Ectodermal cell (in vitro differentiated cells): Measurements from ENCODE around the gene KDM1B. TPM values are rescaled to one million over a fixed set of nuclear protein-coding genes. Genes with fewer than 3 reads are reported as not detected.

Source experiments
- H3K27ac ChIP-seq: 2 replicates; pipeline ENCODE4 v1.7.0; 2013; ENCODE audit warnings: mild to moderate bottlenecking, low read depth, low read length; ENCODE audit not compliant: insufficient read depth, poor library complexity, severe bottlenecking
- H3K27me3 ChIP-seq: 2 replicates; pipeline ENCODE4 v1.7.0; 2013; ENCODE audit warnings: mild to moderate bottlenecking, low read length; ENCODE audit not compliant: insufficient read depth, control insufficient read depth, poor library complexity, severe bottlenecking
- H3K36me3 ChIP-seq: one replicate; pipeline ENCODE4 v1.7.0; 2013; ENCODE audit warnings: low read length; ENCODE audit not compliant: control insufficient read depth, insufficient read depth
- H3K4me1 ChIP-seq: one replicate; pipeline ENCODE4 v1.7.0; 2013; ENCODE audit warnings: low read length; ENCODE audit not compliant: control insufficient read depth, insufficient read depth
- H3K4me3 ChIP-seq: 2 replicates; pipeline ENCODE4 v1.7.0; 2013; ENCODE audit warnings: low read depth, low read length, control low read depth; ENCODE audit not compliant: insufficient read depth
- H3K9me3 ChIP-seq: 2 replicates; pipeline ENCODE4 v1.7.0; 2013; ENCODE audit warnings: mild to moderate bottlenecking, low read length, moderate library complexity; ENCODE audit not compliant: control insufficient read depth
- WGBS, 2 experiments: methylation state at CpG; one replicate each; pipeline ENCODE4 v1.1.7; 2013; ENCODE audit warnings: missing lambda C conversion rate in 2 of 2; 5-methylcytosine and 5-hydroxymethylcytosine counted together
- polyA plus RNA-seq, 4 experiments: library from polyadenylated mRNA; stranded (reverse); fragments of 50-300 nt; gene quantifications; one replicate each; pipeline ENCODE4 v1.2.3, GENCODE V29; 2013

Gene KDM1B
- polyA plus RNA-seq (2013, experiment 1 of 4), result 14.1 TPM
- polyA plus RNA-seq (2013, experiment 2 of 4), result 9.9 TPM
- polyA plus RNA-seq (2013, experiment 3 of 4), result 11.7 TPM
- polyA plus RNA-seq (2013, experiment 4 of 4), result 13.1 TPM

GRCh38 chr6:18155150-18155863, at the start of gene KDM1B:
Gene KDM1B, plus strand, starts transcription at chr6:18155422. Its CDS starts 4,474 bp downstream, at chr6:18159896.
- no peaks in the 10 kb centered on the region for H3K4me1 ChIP-seq
- peaks cover 8% of the 10 kb centered on the region for H3K36me3 ChIP-seq
- no peaks in the 10 kb centered on the region for H3K9me3 ChIP-seq
- H3K27me3 ChIP-seq, result no peaks in the 10 kb centered on the region
- H3K27ac ChIP-seq, result no peak within 1 kb of the TSS
- WGBS, 2 experiments, result 0% methylated on average over 83 to 87 of the region's 87 CpGs
- H3K4me3 ChIP-seq, result peak within 1 kb of the TSS; percentile 97

DNA sequence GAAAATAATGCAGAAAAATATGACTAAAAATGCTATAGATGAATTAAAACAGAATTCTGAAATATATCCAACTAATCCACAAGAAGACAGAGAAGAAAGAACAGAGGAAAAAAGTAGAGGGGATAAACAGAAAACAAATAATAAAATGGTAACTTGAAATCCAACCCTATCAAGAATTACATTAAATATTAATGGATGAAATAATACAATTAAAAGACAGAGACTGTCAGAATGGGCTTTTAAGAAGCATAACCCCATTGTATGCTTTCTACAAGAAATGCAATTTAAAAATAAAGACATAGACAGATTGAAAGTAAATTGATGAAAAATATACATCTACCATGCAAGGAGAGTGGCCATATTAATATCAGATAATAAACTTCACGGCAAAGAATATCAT, 48.2 kb upstream of the KDM1B start:
- Histone ChIP-seq H3K4me1 (no peaks in the 10 kb centered on the region), H3K36me3 (no peaks in the 10 kb centered on the region), H3K4me3 (no peak overlapping the region), H3K27me3 (no peaks in the 10 kb centered on the region), H3K9me3 (no peaks in the 10 kb centered on the region), H3K27ac (no peak overlapping the region)
- WGBS, 2 experiments, result 67 to 88% methylated on average over 1 of the region's 1 CpG

DNA sequence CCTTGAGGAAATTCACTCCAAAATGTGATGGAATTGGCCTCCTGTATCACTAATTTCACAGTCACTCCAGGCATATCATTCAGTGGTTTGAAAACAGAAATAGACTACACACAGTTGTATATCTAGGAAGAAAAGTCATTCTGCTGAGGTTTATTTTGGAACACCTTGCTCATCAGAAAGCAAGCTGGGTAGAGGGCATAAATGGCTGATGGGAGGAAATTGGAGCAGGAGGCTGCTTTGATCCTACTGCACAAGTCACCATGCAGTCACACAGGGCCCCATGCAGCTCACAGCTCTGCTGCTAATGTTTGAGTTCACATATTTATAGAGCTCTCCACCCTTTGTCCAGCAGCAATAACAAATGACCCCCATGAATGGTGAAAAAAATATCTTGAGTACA, 45.1 kb upstream of the KDM1B start:
- no peaks in the 10 kb centered on the region for H3K4me1 ChIP-seq
- H3K9me3 ChIP-seq, result no peaks in the 10 kb centered on the region
- H3K27ac ChIP-seq, result no peak overlapping the region
- no peaks in the 10 kb centered on the region for H3K36me3 ChIP-seq
- no peaks in the 10 kb centered on the region for H3K27me3 ChIP-seq
- no peak overlapping the region for H3K4me3 ChIP-seq

DNA sequence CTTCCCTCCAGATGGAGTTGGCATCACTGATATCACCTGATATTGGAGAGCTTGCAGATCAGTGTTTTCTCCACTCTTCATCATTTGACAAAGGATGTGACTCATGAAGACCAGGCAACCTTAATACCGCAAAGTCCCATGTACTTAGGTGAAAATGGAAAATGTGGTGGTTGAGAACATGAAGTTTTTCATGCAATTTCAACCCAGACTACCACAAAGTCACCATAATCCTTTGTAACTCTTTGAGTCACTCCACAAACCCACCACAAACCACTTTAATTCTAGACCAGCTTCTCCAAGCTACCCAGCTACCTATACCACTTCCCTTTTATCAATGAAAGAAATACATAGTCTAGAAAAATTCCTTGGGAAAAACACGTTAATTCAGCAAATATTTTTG, 39.9 kb upstream of the KDM1B start:
- 84 to 89% methylated on average over 1 to 2 of the region's 2 CpGs for WGBS, 2 experiments
- Histone ChIP-seq H3K4me1 (no peaks in the 10 kb centered on the region), H3K9me3 (no peaks in the 10 kb centered on the region), H3K4me3 (no peak overlapping the region), H3K27ac (no peak overlapping the region), H3K36me3 (no peaks in the 10 kb centered on the region), H3K27me3 (peaks cover under 1% of the 10 kb centered on the region)

- Histone ChIP-seq H3K4me1 (no peaks in the 10 kb centered on the region), H3K9me3 (no peaks in the 10 kb centered on the region), H3K27me3 (peaks cover 17% of the 10 kb centered on the region), H3K36me3 (no peaks in the 10 kb centered on the region), H3K27ac (no peak overlapping the region), H3K4me3 (no peak overlapping the region)
- WGBS, 2 experiments, result 91 to 92% methylated on average over 5 of the region's 5 CpGs
These were observed 38.1 kb upstream of the KDM1B start for GRCh38 chr6:18117136-18117535.

DNA sequence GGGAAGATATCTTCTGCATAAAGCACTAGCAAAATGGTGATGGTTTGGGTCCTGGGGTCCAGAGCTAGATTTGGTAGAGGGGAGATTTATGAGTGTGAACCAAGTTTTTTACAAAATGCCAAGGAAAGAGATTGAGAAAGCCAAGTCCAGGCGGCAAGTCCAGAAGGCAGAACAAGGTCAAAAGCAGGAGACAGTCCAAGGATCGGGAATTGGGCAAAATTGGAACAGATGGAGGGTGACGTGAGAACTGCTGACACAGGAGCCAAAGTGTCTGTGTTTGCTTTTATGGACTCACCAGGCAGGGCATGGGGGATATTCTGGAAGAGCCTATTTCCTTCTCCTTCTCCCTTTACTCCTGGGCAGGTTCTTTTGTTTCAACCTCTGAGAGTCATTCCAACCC, 36.9 kb upstream of the KDM1B start:
- Histone ChIP-seq H3K4me3 (no peak overlapping the region), H3K27me3 (peaks cover 25% of the 10 kb centered on the region), H3K36me3 (no peaks in the 10 kb centered on the region), H3K9me3 (no peaks in the 10 kb centered on the region), H3K4me1 (no peaks in the 10 kb centered on the region), H3K27ac (no peak overlapping the region)
- WGBS, 2 experiments, result 84 to 89% methylated on average over 3 of the region's 3 CpGs

DNA sequence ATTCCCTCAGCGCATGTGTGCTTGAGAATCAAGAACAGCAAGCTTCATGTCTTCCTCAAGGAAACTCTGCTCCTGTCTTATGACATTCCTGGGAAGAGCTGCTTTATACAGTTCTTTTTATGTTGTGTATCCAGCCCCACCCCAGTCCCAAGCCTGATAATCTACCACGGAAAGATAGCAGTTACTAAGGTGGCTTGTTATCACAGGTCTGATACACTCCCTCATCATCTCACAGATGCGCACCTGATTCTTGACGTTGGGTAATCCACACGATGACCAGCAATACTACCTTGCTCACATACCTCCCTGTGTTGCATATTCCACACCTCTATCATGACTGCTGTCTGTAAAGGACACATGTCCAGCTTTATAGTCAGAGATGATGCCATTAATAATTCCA, 36.0 kb upstream of the KDM1B start:
- H3K4me3 ChIP-seq, result no peak overlapping the region
- no peaks in the 10 kb centered on the region for H3K36me3 ChIP-seq
- H3K27me3 ChIP-seq, result peaks cover 25% of the 10 kb centered on the region
- no peak overlapping the region for H3K27ac ChIP-seq
- no peaks in the 10 kb centered on the region for H3K9me3 ChIP-seq
- 82 to 83% methylated on average over 5 of the region's 5 CpGs for WGBS, 2 experiments
- no peaks in the 10 kb centered on the region for H3K4me1 ChIP-seq

DNA sequence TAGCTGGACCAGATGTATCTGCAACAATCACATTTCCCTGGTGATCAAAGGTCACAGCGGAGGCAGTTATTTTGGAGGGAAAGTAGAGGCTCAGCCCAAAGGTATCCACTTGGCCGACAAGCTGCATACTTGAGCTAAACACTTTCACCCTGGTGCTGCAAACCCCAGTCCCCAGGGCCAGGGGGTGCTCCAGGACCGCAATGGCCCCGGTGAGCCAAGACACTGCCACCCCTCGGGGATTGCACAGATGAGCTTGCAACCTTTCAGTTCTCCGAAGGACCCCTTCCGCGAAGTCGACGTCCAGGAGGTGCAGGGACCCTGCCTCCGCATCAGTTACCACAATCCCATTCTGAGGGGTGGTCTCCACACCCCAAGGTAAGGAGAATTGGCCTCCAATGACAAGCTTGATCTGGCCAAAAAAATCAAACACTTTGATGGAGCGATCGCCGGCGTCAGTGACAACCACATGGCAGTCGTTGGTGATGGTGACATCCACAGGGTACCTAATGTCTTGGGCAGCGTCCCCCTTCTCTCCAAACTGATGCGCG, 33.6 kb upstream of the KDM1B start:
- WGBS, 2 experiments, result 90 to 91% methylated on average over 19 of the region's 19 CpGs
- Histone ChIP-seq H3K36me3 (no peaks in the 10 kb centered on the region), H3K4me3 (no peak overlapping the region)

DNA sequence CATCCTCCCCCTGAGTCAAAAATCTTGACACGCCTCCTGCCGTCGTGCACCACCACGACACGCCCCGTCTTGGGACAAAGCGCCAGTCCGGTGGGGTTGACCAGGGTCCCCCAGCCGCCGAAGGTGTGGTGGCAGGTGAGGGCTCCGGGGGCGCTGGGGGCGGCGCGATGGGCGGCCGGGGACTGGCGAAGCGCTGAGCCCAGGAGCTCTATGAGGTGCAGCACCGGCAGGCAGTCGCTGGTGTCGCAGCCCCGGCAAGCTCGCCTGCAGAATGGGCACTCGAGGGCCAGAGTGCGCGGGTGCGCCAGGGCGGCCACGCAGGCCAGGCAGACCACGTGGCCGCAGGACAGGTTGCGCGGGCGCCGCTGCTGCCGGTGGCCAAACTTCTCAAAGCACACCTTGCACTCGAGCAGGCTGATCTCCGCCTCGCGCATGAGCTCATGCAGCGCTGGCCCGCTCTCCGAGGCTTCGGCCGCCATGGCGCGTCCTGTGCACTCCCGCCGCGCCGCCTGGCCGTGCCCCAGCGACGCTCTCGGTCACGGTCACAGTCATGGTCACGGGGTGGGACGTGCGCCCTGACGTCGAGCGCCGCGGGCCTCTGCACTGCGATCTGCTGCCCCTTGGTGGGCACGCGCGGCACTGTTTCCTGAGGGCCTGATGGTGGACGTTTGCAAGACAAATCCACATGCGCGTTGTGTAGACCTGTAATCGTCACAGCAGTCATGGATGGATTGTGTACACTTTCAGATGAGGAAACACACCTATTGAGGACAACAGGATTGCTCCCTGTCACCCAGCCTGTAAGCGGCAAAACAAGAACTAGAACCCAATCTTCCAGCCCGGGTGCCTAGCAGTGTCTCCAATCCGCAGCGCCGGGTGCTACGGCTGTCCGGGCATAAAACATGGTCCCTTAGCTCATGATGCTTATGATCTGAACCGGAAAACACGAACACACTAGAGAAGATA, 32.8 kb upstream of the KDM1B start, which contains the start of gene NHLRC1:
Gene NHLRC1, minus strand, starts transcription at position 550 of the 966 bp plus-strand sequence. Its CDS starts 71 bp downstream, at position 479.
- H3K27ac ChIP-seq, result no peak within 1 kb of the TSS
- H3K9me3 ChIP-seq, result no peaks in the 10 kb centered on the region
- H3K27me3 ChIP-seq, result peaks cover 25% of the 10 kb centered on the region
- no peaks in the 10 kb centered on the region for H3K4me1 ChIP-seq
- peak within 1 kb of the TSS; percentile 27 for H3K4me3 ChIP-seq
- 50 to 53% methylated on average over 82 of the region's 82 CpGs for WGBS, 2 experiments
- H3K36me3 ChIP-seq, result no peaks in the 10 kb centered on the region

More for the DNA sequence above, 33.6 kb upstream of the KDM1B start:
- Histone ChIP-seq H3K9me3 (no peaks in the 10 kb centered on the region), H3K27me3 (peaks cover 25% of the 10 kb centered on the region), H3K27ac (no peak overlapping the region), H3K4me1 (no peaks in the 10 kb centered on the region)

- 53 to 57% methylated on average over 5 of the region's 5 CpGs for WGBS, 2 experiments
- Histone ChIP-seq H3K4me1 (no peaks in the 10 kb centered on the region), H3K36me3 (no peaks in the 10 kb centered on the region), H3K9me3 (no peaks in the 10 kb centered on the region), H3K27me3 (peaks cover 19% of the 10 kb centered on the region), H3K4me3 (no peak overlapping the region), H3K27ac (no peak overlapping the region)
These were observed 29.1 kb upstream of the KDM1B start for GRCh38 chr6:18126121-18126520.
